DMS53 treated with DMSO at 0.1 percent for 48 hours (cell line): ENCODE results near the gene HNRNPU.

Experiments used
- DNase-seq: peaks from one replicate; lab custom pipeline; 2025; ENCODE audit not compliant: unreplicated experiment; lab: John Stamatoyannopoulos, UW

Gene HNRNPU

DNA sequence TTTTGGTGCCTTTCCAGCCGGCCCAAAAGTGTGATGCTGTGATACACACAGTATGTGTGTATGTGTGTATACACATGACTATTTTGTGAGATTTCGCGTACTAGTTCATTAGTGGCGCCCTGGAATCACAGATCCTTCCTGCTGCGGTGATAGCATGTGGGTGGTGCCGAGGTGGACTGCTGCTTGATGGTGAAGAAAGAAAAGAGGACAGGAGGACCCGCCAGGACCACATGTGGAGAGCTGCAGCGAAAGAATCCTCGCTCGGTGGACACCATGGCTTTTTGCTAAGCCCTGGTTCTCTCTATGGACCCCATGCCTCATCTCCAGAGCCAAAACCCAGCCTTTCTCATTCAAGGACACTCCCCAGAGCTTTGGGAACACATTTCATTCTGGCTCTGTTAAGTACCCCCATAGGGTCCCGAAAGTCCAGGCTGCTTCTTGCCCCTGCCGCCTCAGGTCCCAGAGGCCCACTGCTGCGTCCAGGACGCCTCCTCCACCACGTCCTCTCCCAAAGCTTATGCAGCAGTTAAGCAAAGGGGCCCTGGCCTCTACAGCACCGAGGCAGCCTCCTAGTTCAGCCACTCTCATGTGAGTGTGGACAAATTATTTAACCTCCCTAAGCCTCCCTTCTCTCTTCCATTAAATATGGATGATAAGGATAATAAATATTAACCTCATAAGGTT is 61.6 kb downstream of the HNRNPU start:
- no peak for DNase-seq

DNA sequence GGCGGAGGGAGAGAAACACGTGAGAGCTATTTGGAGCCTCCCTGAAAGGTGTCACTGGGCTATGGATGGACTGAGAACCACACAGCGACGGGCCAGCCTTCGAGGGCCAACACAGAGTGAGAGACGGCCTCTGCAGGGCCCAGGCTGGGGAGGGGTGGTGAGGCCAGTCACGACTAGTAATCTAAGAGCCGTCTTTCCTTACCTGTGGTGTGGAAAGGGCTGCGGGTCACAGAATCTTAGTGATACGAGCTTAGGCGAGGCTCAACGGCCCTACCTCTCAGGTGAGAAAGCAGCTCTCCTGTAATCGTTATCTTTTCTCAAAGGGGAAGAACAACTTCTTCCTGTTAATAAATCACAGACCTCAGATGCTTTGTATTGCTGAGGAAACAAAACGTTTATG is 62.3 kb downstream of the HNRNPU start:
- DNase-seq: no peak

DNA sequence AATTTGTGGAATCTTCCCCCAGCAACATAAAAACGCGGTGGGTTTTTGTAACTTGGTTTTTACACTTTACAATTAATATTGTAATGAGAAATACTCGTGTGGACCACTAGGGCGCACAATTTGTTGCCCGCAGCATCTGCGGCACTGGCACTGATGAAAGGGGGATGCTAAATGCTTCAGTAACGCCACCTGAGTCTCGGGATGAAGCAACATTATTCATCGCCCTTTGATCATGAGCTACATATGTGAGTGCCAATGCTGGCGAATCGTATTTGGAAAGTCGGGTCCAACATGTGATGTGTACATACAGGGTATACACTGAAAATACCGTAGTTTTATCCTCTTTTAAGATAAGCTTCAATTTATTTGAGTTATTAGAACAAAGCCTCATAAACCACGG is 63.1 kb downstream of the HNRNPU start:
- DNase-seq: peak; percentile 51

DNA sequence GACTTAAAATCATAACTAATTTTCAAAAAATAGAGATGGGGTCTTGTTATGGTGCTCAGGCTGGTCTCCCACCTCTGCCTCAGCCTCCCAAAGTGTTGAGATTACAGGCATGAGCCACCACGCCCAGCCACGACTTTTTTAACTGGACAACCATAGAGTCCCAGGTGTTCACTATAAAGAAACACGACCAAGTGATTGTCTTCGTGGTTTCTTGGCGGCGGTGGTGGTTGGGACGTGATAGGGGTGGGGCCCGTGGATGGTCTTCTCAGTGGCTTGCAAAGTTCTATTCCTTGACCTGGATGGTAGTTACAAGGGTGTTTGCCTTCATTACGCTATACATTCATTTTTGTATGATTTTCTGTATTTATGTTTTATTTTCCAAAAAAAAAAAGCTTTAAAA is 63.5 kb downstream of the HNRNPU start:
- DNase-seq: no peak
